Right lobe of liver (tissue), 6 donors: Measurements from ENCODE around the gene USP11. TPM values are rescaled to one million over a fixed set of nuclear protein-coding genes. Genes with fewer than 3 reads are reported as not detected.

Experiments
- ATAC-seq, 4 donors: fragments of 200-7000 bp; cut with Tn5 transposase; one replicate each; pipeline ENCODE4 v1.9.1; 2020; ENCODE audit warnings: mild to moderate bottlenecking in 4 of 4, moderate library complexity in 4 of 4
- DNase-seq, 3 donors: peaks; one replicate each; pipeline ENCODE4 v3.0.0-alpha.2; 2020
- H3K27ac ChIP-seq, 3 donors: fragments of 200-600 bp; one replicate each; pipeline ENCODE4 v1.8.0; 2022
- H3K27me3 ChIP-seq, 2 donors: fragments of 200-600 bp; one replicate each; pipeline ENCODE4 v1.8.0; 2022
- H3K36me3 ChIP-seq, 4 donors: fragments of 200-600 bp; sonication (generic) in 1 of 4; one replicate each; pipeline versions ENCODE4 v1.5.1 to v1.8.0; 2017 to 2022; ENCODE audit warnings: control low read depth in 1 of 4
- H3K4me1 ChIP-seq, 4 donors: fragments of 200-600 bp; sonication (generic) in 1 of 4; one replicate each; pipeline versions ENCODE4 v1.5.1 to v1.8.0; 2017 to 2022; ENCODE audit warnings: control low read depth in 1 of 4
- H3K4me3 ChIP-seq, 3 donors: fragments of 200-600 bp; one replicate each; pipeline ENCODE4 v1.8.0; 2022
- H3K9me3 ChIP-seq, 4 donors: fragments of 200-600 bp; sonication (generic) in 1 of 4; one replicate each; pipeline versions ENCODE4 v1.5.1 to v1.8.0; 2017 to 2022; ENCODE audit warnings: control low read depth in 1 of 4
- CTCF ChIP-seq, 4 donors: fragments of 200-600 bp in 3 of 4; fragments of 450-650 bp in 1 of 4; IDR thresholded peaks; one replicate each; pipeline versions ENCODE4 v1.5.1 to v1.8.0; 2016 to 2022; ENCODE audit warnings: antibody characterized with exemption in 4 of 4, mild to moderate bottlenecking in 2 of 4
- POLR2A ChIP-seq: fragments of 450-650 bp; IDR thresholded peaks from one replicate; pipeline ENCODE4 v1.6.1; 2017; ENCODE audit warnings: antibody characterized with exemption, mild to moderate bottlenecking
- WGBS: methylation state at CpG from one replicate; pipeline ENCODE4 v1.1.6; 2018; ENCODE audit warnings: low coverage, low lambda C conversion rate; ENCODE audit not compliant: insufficient coverage; ENCODE audit errors: missing lambda C conversion rate; 5-methylcytosine and 5-hydroxymethylcytosine counted together
- intact Hi-C, 2 donors: fragments of 100-400 bp; cut with DNase I; formaldehyde crosslinking; loops; one replicate each; pipeline versions ENCODE4 v1.11.2 to v1.14.1; 2022
- total RNA-seq, 6 experiments: library from RNA; depleted of rRNA in 2 of 6; stranded (reverse); fragments of >200 nt in 2 of 6; fragmentation: NEBNext Ultra II Directional in 3 of 6; extraction: Animal tissue kit (Norgen Biotek cat#: 25700) in 3 of 6; gene quantifications; one replicate each; pipeline versions ENCODE4 v1.1.0 to v1.2.4, GENCODE V29; 2016 to 2023
- donor health status: DM: no; HTN: yes; CAD: no.
- donor health status: DM: no; HTN: no; CAD: no.
- donor health status: DM: no; HTN: no; CAD: no.
- donor health status: DM: no; HTN: yes; CAD: no.
- donor health status: DM: no; HTN: yes; CAD: no.

Gene USP11
- total RNA-seq, 6 experiments from 2014 or later: 7.1 to 14.7 (median 11.4) TPM

- H3K27me3 ChIP-seq: no peaks in the 10 kb centered on the region
- DNase-seq: peak in 1 of 3 donors; percentile 42
- no peak for TF ChIP-seq POLR2A
- no peak for TF ChIP-seq CTCF (IDR thresholded peaks at IDR 0.05)
- no peak for ATAC-seq
- WGBS: 81% methylated on average over 4 of the region's 4 CpGs
- H3K4me1 ChIP-seq: peaks cover 0 to 13% (median 0%) of the 10 kb centered on the region in 4 donors
- peaks cover 0 to 31% (median 7%) of the 10 kb centered on the region in 4 donors for H3K36me3 ChIP-seq
- no peak overlapping the region for H3K4me3 ChIP-seq
- H3K27ac ChIP-seq: no peak overlapping the region
- intact Hi-C loops: no loop called here
- H3K9me3 ChIP-seq: no peaks in the 10 kb centered on the region
Measured at GRCh38 chrX:47221756-47222155, 11.1 kb upstream of the USP11 start.

GRCh38 chrX:47222751-47223350, 10.0 kb upstream of the USP11 start:
- intact Hi-C loops: no loop called here
- DNase-seq: peak in 1 of 3 donors; percentile 27
- 100% methylated on average over 3 of the region's 10 CpGs for WGBS

GRCh38 chrX:47223476-47224250, 9.1 kb upstream of the USP11 start:
- ATAC-seq: no peak
- peaks cover 0 to 41% (median 10%) of the 10 kb centered on the region in 4 donors for H3K36me3 ChIP-seq
- intact Hi-C loops: no loop called here
- peaks cover 0 to 8% (median 0%) of the 10 kb centered on the region in 4 donors for H3K4me1 ChIP-seq
- H3K9me3 ChIP-seq: no peaks in the 10 kb centered on the region
- H3K27ac ChIP-seq: no peak overlapping the region
- DNase-seq: peak in 1 of 3 donors; percentile 35
- H3K4me3 ChIP-seq: no peak overlapping the region
- WGBS: 87% methylated on average over 5 of the region's 13 CpGs
- no peaks in the 10 kb centered on the region for H3K27me3 ChIP-seq
- no peak for TF ChIP-seq POLR2A

More at GRCh38 chrX:47222751-47223350, 10.0 kb upstream of the USP11 start:
- Histone ChIP-seq H3K9me3 (no peaks in the 10 kb centered on the region), H3K27me3 (no peaks in the 10 kb centered on the region), H3K27ac (no peak overlapping the region), H3K4me3 (no peak overlapping the region), H3K36me3 (peaks cover 0 to 35% (median 10%) of the 10 kb centered on the region in 4 donors), H3K4me1 (peaks cover 0 to 8% (median 0%) of the 10 kb centered on the region in 4 donors)
- no peak for ATAC-seq
- no peak for TF ChIP-seq CTCF (IDR thresholded peaks at IDR 0.05)
- no peak for TF ChIP-seq POLR2A

GRCh38 chrX:47224266-47224895, 8.4 kb upstream of the USP11 start:
- H3K4me1 ChIP-seq: peaks cover 0 to 8% (median 0%) of the 10 kb centered on the region in 4 donors
- DNase-seq (peak in 1 of 3 donors; percentile 33), ATAC-seq (no peak)
- H3K27me3 ChIP-seq: no peaks in the 10 kb centered on the region
- 83% methylated on average over 4 of the region's 17 CpGs for WGBS
- peaks cover 0 to 44% (median 10%) of the 10 kb centered on the region in 4 donors for H3K36me3 ChIP-seq
- TF ChIP-seq CTCF (IDR thresholded peaks at IDR 0.05) (no peak), POLR2A (no peak)
- H3K27ac ChIP-seq: no peak overlapping the region
- no peak overlapping the region for H3K4me3 ChIP-seq
- intact Hi-C loops: no loop called here
- no peaks in the 10 kb centered on the region for H3K9me3 ChIP-seq
